PC-3 (cell line): ENCODE results near the gene SURF6.

ENCODE experiments used
- CTCF ChIP-seq: fragments of 300-600 bp; sonication (generic); conservative IDR thresholded peaks from 2 replicates; pipeline ENCODE4 v1.5.1; 2017; ENCODE audit warnings: antibody characterized with exemption, low read depth, mild to moderate bottlenecking, low read length
- EZH2 ChIP-seq: fragments of 300-600 bp; sonication (generic); IDR thresholded peaks from one replicate; pipeline ENCODE4 v1.6.1; 2017; ENCODE audit warnings: antibody characterized with exemption, mild to moderate bottlenecking, low read length; ENCODE audit not compliant: unreplicated experiment

- no peak for TF ChIP-seq CTCF
- no peak for TF ChIP-seq EZH2
These were observed 30.3 kb downstream of the SURF6 start for GRCh38 chr9:133305731-133306130.
